Left ventricle myocardium inferior (tissue), 1 donor: Measurements from ENCODE around the gene ZSCAN22. TPM values are rescaled to one million over a fixed set of nuclear protein-coding genes. Genes with fewer than 3 reads are reported as not detected.
"Not testable (repeated sequence)": the region's sequence is repeated elsewhere in the genome, so short reads cannot be mapped to it uniquely, and the experiment has no call there.

Experiments
- DNase-seq: peaks from one replicate; pipeline ENCODE4 v3.0.0-alpha.2; 2020
- H3K27ac ChIP-seq: fragments of 200-600 bp; replicated peaks from 2 replicates; pipeline ENCODE4 v1.8.0; 2021
- H3K27me3 ChIP-seq: fragments of 200-600 bp; 2 replicates; pipeline ENCODE4 v1.8.0; 2021; ENCODE audit warnings: low read depth
- H3K36me3 ChIP-seq: fragments of 200-600 bp; 2 replicates; pipeline ENCODE4 v1.8.0; 2021
- H3K4me1 ChIP-seq: fragments of 200-600 bp; 2 replicates; pipeline ENCODE4 v1.8.0; 2021
- H3K4me3 ChIP-seq: fragments of 200-600 bp; 2 replicates; pipeline ENCODE4 v1.8.0; 2021; ENCODE audit warnings: mild to moderate bottlenecking, moderate library complexity
- H3K9me3 ChIP-seq: fragments of 200-600 bp; replicated peaks from 2 replicates; pipeline ENCODE4 v1.8.0; 2021
- CTCF ChIP-seq: fragments of 200-600 bp; IDR thresholded peaks from 2 replicates; pipeline ENCODE4 v1.8.0; 2021; ENCODE audit warnings: antibody characterized with exemption, mild to moderate bottlenecking, borderline replicate concordance
- intact Hi-C: fragments of 100-400 bp; cut with micrococcal nuclease; formaldehyde crosslinking; loops from one replicate; pipeline ENCODE4 v1.11.0; 2022
- total RNA-seq: library from RNA; stranded (reverse); fragmentation: NEBNext Ultra II Directional; extraction: Animal tissue kit (Norgen Biotek cat#: 25700); gene quantifications from one replicate; pipeline ENCODE4 v1.2.1, GENCODE V29; 2021
- donor health status: DM: no; HTN: yes; CAD: no; lungs with severe emphysema.

The ZSCAN22 gene
- total RNA-seq, 1 donor from 2014 or later: 1.8 TPM

GRCh38 chr19:58336820-58337219 lies 10.0 kb downstream of the ZSCAN22 start:
- Histone ChIP-seq H3K27me3 (no peaks in the 10 kb centered on the region), H3K27ac (no peak overlapping the region), H3K4me3 (no peak overlapping the region), H3K4me1 (no peaks in the 10 kb centered on the region), H3K9me3 (no peaks in the 10 kb centered on the region), H3K36me3 (peaks cover 42% of the 10 kb centered on the region)
- intact Hi-C loops: no loop called here
- no peak for TF ChIP-seq CTCF
- no peak for DNase-seq

GRCh38 chr19:58338336-58338735 lies 11.5 kb downstream of the ZSCAN22 start:
- intact Hi-C loops: no loop called here
- H3K4me3 ChIP-seq: no peak overlapping the region
- no peaks in the 10 kb centered on the region for H3K27me3 ChIP-seq
- no peak for TF ChIP-seq CTCF
- no peaks in the 10 kb centered on the region for H3K4me1 ChIP-seq
- no peak overlapping the region for H3K27ac ChIP-seq
- H3K9me3 ChIP-seq: no peaks in the 10 kb centered on the region
- DNase-seq: no peak
- peaks cover 42% of the 10 kb centered on the region for H3K36me3 ChIP-seq

GRCh38 chr19:58338825-58339558 lies 12.2 kb downstream of the ZSCAN22 start:
- Histone ChIP-seq H3K27me3 (no peaks in the 10 kb centered on the region), H3K27ac (no peak overlapping the region), H3K36me3 (peaks cover 42% of the 10 kb centered on the region), H3K4me3 (no peak overlapping the region), H3K4me1 (no peaks in the 10 kb centered on the region), H3K9me3 (no peaks in the 10 kb centered on the region)
- TF ChIP-seq CTCF: no peak
- intact Hi-C loops: no loop called here
- DNase-seq: no peak

GRCh38 chr19:58345558-58345957 lies 18.8 kb downstream of the ZSCAN22 start:
- H3K4me1 ChIP-seq: peaks cover 30% of the 10 kb centered on the region
- H3K27me3 ChIP-seq: peaks cover 63% of the 10 kb centered on the region
- no peaks in the 10 kb centered on the region for H3K9me3 ChIP-seq
- no peak overlapping the region for H3K27ac ChIP-seq
- DNase-seq: no peak
- intact Hi-C loops: no loop called here
- TF ChIP-seq CTCF: no peak
- H3K4me3 ChIP-seq: no peak overlapping the region
- H3K36me3 ChIP-seq: no peaks in the 10 kb centered on the region

- peak overlapping the region; percentile 72 for H3K4me3 ChIP-seq
- intact Hi-C loops: no loop called here
- peak; percentile 60 for DNase-seq
- H3K36me3 ChIP-seq: no peaks in the 10 kb centered on the region
- no peak for TF ChIP-seq CTCF
- peaks cover 80% of the 10 kb centered on the region for H3K27me3 ChIP-seq
- no peaks in the 10 kb centered on the region for H3K9me3 ChIP-seq
- peaks cover 36% of the 10 kb centered on the region for H3K4me1 ChIP-seq
- H3K27ac ChIP-seq: peak overlapping the region; percentile 75
Measured at GRCh38 chr19:58346961-58347929, 20.5 kb downstream of the ZSCAN22 start.

GRCh38 chr19:58348080-58348479 lies 21.3 kb downstream of the ZSCAN22 start:
- peak overlapping the region; percentile 75 for H3K27ac ChIP-seq
- H3K4me1 ChIP-seq: peaks cover 36% of the 10 kb centered on the region
- DNase-seq, H3K9me3 ChIP-seq, H3K36me3 ChIP-seq, intact Hi-C loops: not testable (repeated sequence)
- peak overlapping the region; percentile 72 for H3K4me3 ChIP-seq
- H3K27me3 ChIP-seq: peaks cover 88% of the 10 kb centered on the region
